Naive thymus-derived CD4-positive, alpha-beta T cell (primary cell): ENCODE measurements around the gene AKAP6. TPM values are rescaled to one million over a fixed set of nuclear protein-coding genes. Genes with fewer than 3 reads are reported as not detected.
A peak's percentile ranks its signal among the peaks of the same experiment; 100 is the strongest.
"Not testable (repeated sequence)": the region's sequence is repeated elsewhere in the genome, so short reads cannot be mapped to it uniquely, and the experiment has no call there.

ENCODE experiments used
- ATAC-seq: fragments of 150-1000 bp; cut with Tn5 transposase; 2 replicates; pipeline ENCODE4 v1.10.0; 2021; ENCODE audit warnings: mild to moderate bottlenecking, moderate library complexity
- CTCF ChIA-PET: fragments of 350-600 bp; sonication (Branson Sonifier 250); formaldehyde crosslinking; loops from one replicate; lab custom pipeline; 2021; ENCODE audit warnings: antibody characterized with exemption; lab: Charles Lee
- POLR2A ChIA-PET: fragments of 350-600 bp; sonication (Branson Sonifier 250); formaldehyde crosslinking; loops from one replicate; lab custom pipeline; 2021; ENCODE audit warnings: antibody characterized with exemption, inconsistent platforms; lab: Charles Lee
- DNase-seq, 9 donors: peaks; one replicate each; pipeline versions ENCODE4 v3.0.0 to v3.0.0-alpha.2; 2020 to 2022; ENCODE audit warnings: mixed read lengths in 1 of 9
- H3K27ac ChIP-seq: one replicate; pipeline ENCODE4 v1.7.0; 2013; ENCODE audit warnings: mild to moderate bottlenecking, low read depth, low read length, moderate library complexity
- H3K27me3 ChIP-seq, 2 donors: one replicate each; pipeline ENCODE4 v1.7.0; 2013; ENCODE audit warnings: low read length in 2 of 2, mild to moderate bottlenecking in 2 of 2, moderate library complexity in 2 of 2; ENCODE audit not compliant: control insufficient read depth in 2 of 2, insufficient read depth in 2 of 2
- H3K36me3 ChIP-seq, 3 experiments: 1 replicate in 2 of 3; 2 replicates in 1 of 3; pipeline ENCODE4 v1.7.0; 2013; ENCODE audit warnings: low read length in 3 of 3, mild to moderate bottlenecking in 3 of 3, moderate library complexity in 1 of 3; ENCODE audit not compliant: insufficient read depth in 3 of 3, control insufficient read depth in 2 of 3
- H3K4me1 ChIP-seq, 2 donors: one replicate each; pipeline ENCODE4 v1.7.0; 2013; ENCODE audit warnings: low read length in 2 of 2, mild to moderate bottlenecking in 2 of 2, moderate library complexity in 1 of 2; ENCODE audit not compliant: control insufficient read depth in 2 of 2, insufficient read depth in 2 of 2
- H3K4me3 ChIP-seq: 2 replicates; pipeline ENCODE4 v1.7.0; 2013; ENCODE audit warnings: mild to moderate bottlenecking, low read length
- H3K9me3 ChIP-seq, 3 experiments: 1 replicate in 2 of 3; 2 replicates in 1 of 3; pipeline ENCODE4 v1.7.0; 2013; ENCODE audit warnings: low read length in 3 of 3; ENCODE audit not compliant: control insufficient read depth in 2 of 3
- H3K27ac Mint-ChIP-seq, 9 donors: one replicate each; pipeline ENCODE4 v1.8.0; 2020 to 2022; ENCODE audit warnings: mixed read lengths in 9 of 9, mild to moderate bottlenecking in 8 of 9, moderate library complexity in 5 of 9, inconsistent platforms in 2 of 9
- H3K27me3 Mint-ChIP-seq, 5 donors: one replicate each; pipeline ENCODE4 v1.8.0; 2021 to 2022; ENCODE audit warnings: mixed read lengths in 5 of 5, mild to moderate bottlenecking in 1 of 5
- H3K36me3 Mint-ChIP-seq, 5 donors: one replicate each; pipeline ENCODE4 v1.8.0; 2020 to 2022; ENCODE audit warnings: mixed read lengths in 5 of 5, mild to moderate bottlenecking in 3 of 5, inconsistent platforms in 1 of 5
- H3K4me1 Mint-ChIP-seq, 7 donors: one replicate each; pipeline ENCODE4 v1.8.0; 2020 to 2022; ENCODE audit warnings: mixed read lengths in 7 of 7, mild to moderate bottlenecking in 3 of 7, inconsistent platforms in 1 of 7
- H3K4me3 Mint-ChIP-seq, 10 donors: one replicate each; pipeline ENCODE4 v1.8.0; 2020 to 2022; ENCODE audit warnings: mild to moderate bottlenecking in 10 of 10, mixed read lengths in 10 of 10, moderate library complexity in 6 of 10, inconsistent platforms in 2 of 10
- H3K9me3 Mint-ChIP-seq, 11 donors: one replicate each; pipeline ENCODE4 v1.8.0; 2020 to 2022; ENCODE audit warnings: mixed read lengths in 11 of 11, mild to moderate bottlenecking in 4 of 11, inconsistent platforms in 1 of 11, moderate library complexity in 1 of 11
- intact Hi-C, 2 donors: fragments of 100-400 bp; cut with micrococcal nuclease; formaldehyde crosslinking; loops; one replicate each; pipeline ENCODE4 v1.15.1; 2023
- polyA plus RNA-seq, 2 donors: library from polyadenylated mRNA; unstranded; fragments of 300-500 nt; fragmentation: Illumina TruSeq; gene quantifications; one replicate each; pipeline ENCODE4 v1.2.3, GENCODE V29; 2021
- total RNA-seq, 6 experiments: library from RNA in 5 of 6; stranded (reverse) in 5 of 6; gene quantifications; 1 replicate in 5 of 6; 2 replicates in 1 of 6; pipeline ENCODE4 v1.2.3 and lab custom pipeline; 2021 to 2026

The AKAP6 gene
- total and polyA plus RNA-seq, 7 experiments from 2014 or later = 0.29 to 7.9 (median 4.1) TPM

DNA sequence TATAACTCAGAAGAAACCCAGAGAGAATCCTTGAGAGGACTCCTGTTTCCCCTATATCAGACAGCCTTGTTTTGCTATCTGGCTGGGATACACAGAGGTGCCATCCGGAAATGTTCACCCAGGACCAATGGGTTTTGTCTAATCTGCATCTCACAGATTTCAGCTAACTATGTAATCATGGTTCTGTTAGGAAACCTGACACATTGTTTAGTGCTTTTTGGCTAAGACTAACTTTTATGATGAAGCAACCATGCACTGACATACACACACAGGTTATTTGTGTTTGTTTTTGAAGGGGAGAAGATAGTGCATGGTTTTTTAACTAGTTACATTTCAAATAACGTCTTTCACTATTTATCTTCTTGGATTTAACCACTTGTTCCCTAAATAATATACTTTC, 245.2 kb downstream of the AKAP6 start:
- H3K27ac Mint-ChIP-seq = no peak overlapping the region
- DNase-seq (no peak), ATAC-seq (no peak)
- Histone ChIP-seq H3K27ac (no peak overlapping the region), H3K4me1 (no peaks in the 10 kb centered on the region), H3K27me3 (no peaks in the 10 kb centered on the region), H3K9me3 (no peaks in the 10 kb centered on the region), H3K36me3 (no peaks in the 10 kb centered on the region), H3K4me3 (no peak overlapping the region)
- POLR2A ChIA-PET = no interaction called here
- H3K4me3 Mint-ChIP-seq = no peak overlapping the region
- no peaks in the 10 kb centered on the region for H3K9me3 Mint-ChIP-seq
- H3K27me3 Mint-ChIP-seq = peaks cover 0 to 32% (median 6%) of the 10 kb centered on the region in 5 donors
- intact Hi-C loops = no loop called here
- CTCF ChIA-PET = no interaction called here
- no peaks in the 10 kb centered on the region for H3K36me3 Mint-ChIP-seq
- no peaks in the 10 kb centered on the region for H3K4me1 Mint-ChIP-seq

DNA sequence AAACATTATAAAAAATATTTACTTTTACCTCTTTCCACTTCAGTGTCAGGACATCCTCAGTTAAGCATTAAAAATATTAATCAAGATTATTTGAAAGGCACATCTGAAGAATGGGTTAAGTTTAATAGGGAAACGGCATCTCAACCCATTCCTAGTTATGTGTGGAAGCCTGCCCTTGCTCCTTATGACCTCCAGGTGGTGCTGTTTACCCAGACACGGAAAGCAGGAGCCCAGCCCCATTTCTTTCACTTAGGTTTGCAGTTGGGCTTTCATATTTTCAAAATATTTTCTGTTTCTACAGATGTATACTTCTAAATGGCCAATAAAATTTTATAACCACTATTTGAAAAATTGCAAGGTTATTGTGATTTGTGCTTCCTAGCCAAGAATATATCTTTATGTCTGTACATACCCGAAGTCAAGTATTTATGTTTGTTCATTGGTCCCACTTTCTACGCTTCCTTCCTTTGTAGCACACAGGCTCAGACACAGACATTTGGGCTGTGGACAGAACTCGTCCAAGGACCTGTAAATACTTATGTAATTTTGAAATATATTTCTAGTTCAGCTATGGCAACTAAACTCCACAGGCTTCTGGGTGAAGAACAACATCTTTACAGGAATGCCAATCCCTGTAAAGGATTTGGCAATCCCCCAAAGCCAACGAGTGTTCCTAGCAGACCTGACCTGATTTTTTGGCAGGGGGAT, 247.1 kb downstream of the AKAP6 start:
- Mint-ChIP-seq H3K9me3 (no peaks in the 10 kb centered on the region), H3K36me3 (no peaks in the 10 kb centered on the region), H3K27me3 (peaks cover 0 to 29% (median 6%) of the 10 kb centered on the region in 5 donors), H3K4me1 (no peaks in the 10 kb centered on the region), H3K27ac (no peak overlapping the region), H3K4me3 (no peak overlapping the region)
- no peak overlapping the region for H3K4me3 ChIP-seq
- no peaks in the 10 kb centered on the region for H3K9me3 ChIP-seq
- no peak overlapping the region for H3K27ac ChIP-seq
- H3K27me3 ChIP-seq = no peaks in the 10 kb centered on the region
- ChIA-PET POLR2A (no interaction called here), CTCF (interaction anchor here (0.6 to 1.1 kb wide), 2 partner anchors 11 to 26 kb away, joined by 3 read pairs; no protein-coding TSS in a partner anchor)
- DNase-seq (peak in 7 of 9 donors; percentile 19 to 44 (median 30)), ATAC-seq (peak; percentile 76)
- no peaks in the 10 kb centered on the region for H3K36me3 ChIP-seq
- intact Hi-C loops = loop anchor here (1.0 to 5.0 kb wide), 6 partner anchors 857 to 1747 kb away; no protein-coding TSS in a partner anchor
- H3K4me1 ChIP-seq = no peaks in the 10 kb centered on the region

- no peaks in the 10 kb centered on the region for H3K36me3 Mint-ChIP-seq
- no peak for ATAC-seq
- POLR2A ChIA-PET = no interaction called here
Observed at GRCh38 chr14:32576977-32577376, 247.9 kb downstream of the AKAP6 start.

DNA sequence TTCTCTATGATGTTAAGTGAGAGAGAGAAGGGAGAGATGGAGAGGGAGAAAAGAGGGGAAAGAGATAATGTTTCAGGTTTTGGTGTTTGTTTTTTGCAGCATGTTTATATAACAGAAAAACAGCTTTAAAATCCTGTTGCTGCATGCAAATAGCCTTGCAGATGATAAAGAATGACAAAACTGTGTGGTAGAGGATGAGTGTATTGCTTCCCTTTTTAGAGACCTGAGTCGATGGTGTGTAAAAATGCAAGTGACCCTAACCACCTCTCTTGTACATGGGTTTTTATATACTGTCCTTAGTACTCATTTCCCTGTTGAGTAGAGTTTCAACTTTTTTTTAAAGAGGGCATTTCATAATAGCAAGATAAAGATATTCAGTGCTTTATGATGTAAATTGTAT, 249.1 kb downstream of the AKAP6 start:
- no peaks in the 10 kb centered on the region for H3K4me1 Mint-ChIP-seq
- intact Hi-C loops = loop anchor here in 1 of 2 donors (5.0 kb wide), 1 partner anchor 1649 kb away; no protein-coding TSS in a partner anchor
- peaks cover 0 to under 1% (median 0%) of the 10 kb centered on the region in 11 donors for H3K9me3 Mint-ChIP-seq
- no peak overlapping the region for H3K27ac ChIP-seq
- H3K4me3 ChIP-seq = no peak overlapping the region
- ATAC-seq (no peak), DNase-seq (no peak)
- H3K27me3 Mint-ChIP-seq = peaks cover 0 to 26% (median 6%) of the 10 kb centered on the region in 5 donors
- ChIA-PET CTCF (interaction anchor here (0.5 kb wide), 1 partner anchor 1649 kb away, joined by 3 read pairs; no protein-coding TSS in a partner anchor), POLR2A (no interaction called here)
- H3K4me1 ChIP-seq = no peaks in the 10 kb centered on the region
- H3K36me3 ChIP-seq = no peaks in the 10 kb centered on the region
- H3K27ac Mint-ChIP-seq = no peak overlapping the region
- H3K9me3 ChIP-seq = no peaks in the 10 kb centered on the region
- no peaks in the 10 kb centered on the region for H3K36me3 Mint-ChIP-seq
- H3K4me3 Mint-ChIP-seq = no peak overlapping the region
- no peaks in the 10 kb centered on the region for H3K27me3 ChIP-seq

More at GRCh38 chr14:32576977-32577376, 247.9 kb downstream of the AKAP6 start:
- H3K27ac Mint-ChIP-seq = no peak overlapping the region
- no peak overlapping the region for H3K4me3 Mint-ChIP-seq
- H3K27me3 Mint-ChIP-seq = peaks cover 0 to 29% (median 6%) of the 10 kb centered on the region in 5 donors
- Histone ChIP-seq H3K36me3 (no peaks in the 10 kb centered on the region), H3K9me3 (no peaks in the 10 kb centered on the region), H3K4me1 (no peaks in the 10 kb centered on the region), H3K4me3 (no peak overlapping the region), H3K27ac (no peak overlapping the region), H3K27me3 (no peaks in the 10 kb centered on the region)
- no peaks in the 10 kb centered on the region for H3K4me1 Mint-ChIP-seq
- DNase-seq = no peak
- intact Hi-C loops = loop anchor here (1.0 to 5.0 kb wide), 6 partner anchors 856 to 1746 kb away; no protein-coding TSS in a partner anchor
- no peaks in the 10 kb centered on the region for H3K9me3 Mint-ChIP-seq
- CTCF ChIA-PET = interaction anchor here (0.6 kb wide), 1 partner anchor 26 kb away, joined by 3 read pairs; no protein-coding TSS in a partner anchor

GRCh38 chr14:32583427-32583826, 254.3 kb downstream of the AKAP6 start:
- H3K9me3 ChIP-seq, intact Hi-C loops, H3K36me3 Mint-ChIP-seq, H3K4me3 ChIP-seq, H3K36me3 ChIP-seq, POLR2A ChIA-PET, H3K27ac Mint-ChIP-seq, H3K27me3 ChIP-seq, CTCF ChIA-PET, H3K4me3 Mint-ChIP-seq, DNase-seq, H3K4me1 Mint-ChIP-seq, H3K4me1 ChIP-seq, ATAC-seq, H3K27ac ChIP-seq: not testable (repeated sequence)
- Mint-ChIP-seq H3K9me3 (peaks cover under 1 to 12% (median 5%) of the 10 kb centered on the region in 11 donors), H3K27me3 (peaks cover 0 to 13% (median 4%) of the 10 kb centered on the region in 5 donors)

- H3K9me3 Mint-ChIP-seq = peaks cover 1 to 12% (median 5%) of the 10 kb centered on the region in 11 donors
- no peak overlapping the region for H3K4me3 ChIP-seq
- no peaks in the 10 kb centered on the region for H3K4me1 Mint-ChIP-seq
- peaks cover 0 to 13% (median 4%) of the 10 kb centered on the region in 5 donors for H3K27me3 Mint-ChIP-seq
- H3K27ac Mint-ChIP-seq = no peak overlapping the region
- H3K27ac ChIP-seq = no peak overlapping the region
- no peak overlapping the region for H3K4me3 Mint-ChIP-seq
- no peaks in the 10 kb centered on the region for H3K27me3 ChIP-seq
- H3K36me3 ChIP-seq = no peaks in the 10 kb centered on the region
- no peak for DNase-seq
- no peak for ATAC-seq
- POLR2A ChIA-PET = no interaction called here
- peaks cover 0 to 3% (median 0%) of the 10 kb centered on the region in 5 donors for H3K36me3 Mint-ChIP-seq
- CTCF ChIA-PET = no interaction called here
- no peaks in the 10 kb centered on the region for H3K4me1 ChIP-seq
- H3K9me3 ChIP-seq = no peaks in the 10 kb centered on the region
- intact Hi-C loops = no loop called here
Observed at GRCh38 chr14:32584079-32584478, 255.0 kb downstream of the AKAP6 start.
